H1 (cell line): ENCODE measurements around the gene SMYD3. TPM values are rescaled to one million over a fixed set of nuclear protein-coding genes. Genes with fewer than 3 reads are reported as not detected.
A peak's percentile ranks its signal among the peaks of the same experiment; 100 is the strongest.

Source experiments
- CTCF ChIA-PET: fragments of 300-600 bp; sonication (Branson Sonifier 250); formaldehyde crosslinking; loops from one replicate; lab custom pipeline; 2021; ENCODE audit not compliant: partially characterized antibody; lab: Charles Lee
- POLR2A ChIA-PET: fragments of 300-600 bp; sonication (Branson Sonifier 250); formaldehyde crosslinking; loops from one replicate; lab custom pipeline; 2021; ENCODE audit warnings: inconsistent platforms; ENCODE audit not compliant: partially characterized antibody; lab: Charles Lee
- DNase-seq, 2 experiments: peaks; one replicate each; pipeline versions ENCODE4 v3.0.0 to v3.0.0-alpha.2; 2010 to 2022; ENCODE audit warnings: low spot score in 2 of 2, low read depth in 1 of 2, mixed read lengths in 1 of 2
- FAIRE-seq: peaks from 2 replicates; lab custom pipeline; 2011; peaks lifted over from hg19 to GRCh38; lab: Jason Lieb, UNC
- H2AFZ ChIP-seq: 2 replicates; pipeline ENCODE4 v1.8.1; 2012; ENCODE audit warnings: low read length, inconsistent platforms
- H2AK5ac ChIP-seq: 2 replicates; pipeline ENCODE4 v1.6.1; 2013; ENCODE audit warnings: low read depth, low read length
- H2BK120ac ChIP-seq: replicated peaks from 2 replicates; pipeline ENCODE3; 2013; ENCODE audit warnings: low read depth, low read length, inconsistent platforms
- H2BK12ac ChIP-seq: 2 replicates; pipeline ENCODE4 v1.6.1; 2013; ENCODE audit warnings: low read depth, low read length
- H2BK15ac ChIP-seq: 2 replicates; pipeline ENCODE4 v1.6.1; 2013; ENCODE audit warnings: low read length
- H2BK20ac ChIP-seq: 2 replicates; pipeline ENCODE4 v1.6.1; 2013; ENCODE audit warnings: low read length
- H2BK5ac ChIP-seq: 2 replicates; pipeline ENCODE4 v1.6.1; 2013; ENCODE audit warnings: low read depth, low read length
- H3K14ac ChIP-seq: 2 replicates; pipeline ENCODE4 v1.6.1; 2013; ENCODE audit warnings: inconsistent platforms; ENCODE audit not compliant: insufficient read length
- H3K18ac ChIP-seq: 2 replicates; pipeline ENCODE4 v1.6.1; 2013; ENCODE audit warnings: low read length; ENCODE audit errors: extremely low read depth
- H3K23ac ChIP-seq: 2 replicates; pipeline ENCODE4 v1.6.1; 2013; ENCODE audit warnings: inconsistent platforms; ENCODE audit not compliant: insufficient read length
- H3K23me2 ChIP-seq: 2 replicates; pipeline ENCODE4 v1.6.1; 2013; ENCODE audit warnings: low read depth, low read length
- H3K27ac ChIP-seq: 2 replicates; pipeline ENCODE4 v1.6.1; 2011; ENCODE audit warnings: low read depth, low read length, inconsistent platforms
- H3K27me3 ChIP-seq, 4 experiments: replicated peaks in 1 of 4; 1 replicate in 1 of 4; 2 replicates in 3 of 4; pipeline versions ENCODE4 v1.6.1 to v1.8.1; 2011 to 2013; ENCODE audit warnings: low read length in 3 of 4, mild to moderate bottlenecking in 3 of 4, inconsistent platforms in 2 of 4, mixed read lengths in 2 of 4, moderate library complexity in 1 of 4; ENCODE audit not compliant: control insufficient read depth in 3 of 4, insufficient read depth in 3 of 4; ENCODE audit errors: extremely low read depth in 1 of 4
- H3K36me3 ChIP-seq, 4 experiments: 2 replicates each; pipeline versions ENCODE4 v1.6.1 to v1.8.1; 2011 to 2013; ENCODE audit warnings: mild to moderate bottlenecking in 4 of 4, low read length in 3 of 4, moderate library complexity in 2 of 4, control low read depth in 1 of 4, inconsistent platforms in 1 of 4; ENCODE audit not compliant: insufficient read depth in 4 of 4, control insufficient read depth in 2 of 4
- H3K4ac ChIP-seq: replicated peaks from 2 replicates; pipeline ENCODE3; 2013; ENCODE audit warnings: low read length, low read depth, mixed read lengths, inconsistent platforms; ENCODE audit not compliant: insufficient read length
- H3K4me1 ChIP-seq, 4 experiments: replicated peaks in 1 of 4; 1 replicate in 1 of 4; 2 replicates in 3 of 4; pipeline versions ENCODE4 v1.6.1 to v1.8.1; 2011 to 2013; ENCODE audit warnings: low read length in 3 of 4, inconsistent platforms in 2 of 4, mixed read lengths in 1 of 4; ENCODE audit not compliant: insufficient read depth in 4 of 4, control insufficient read depth in 3 of 4
- H3K4me2 ChIP-seq, 2 experiments: 2 replicates each; pipeline versions ENCODE4 v1.6.1 to v1.8.1; 2011 to 2013; ENCODE audit warnings: low read depth in 2 of 2, low read length in 2 of 2, control low read depth in 1 of 2, inconsistent platforms in 1 of 2, mild to moderate bottlenecking in 1 of 2; ENCODE audit not compliant: insufficient read depth in 1 of 2
- H3K4me3 ChIP-seq, 4 experiments: fragments of 200-600, 300-600 bp in 1 of 4; sonication (generic), shearing (Covaris generic), sonication (Bioruptor Twin) in 1 of 4; 2 replicates each; pipeline versions ENCODE4 v1.5.1 to v1.8.1; 2011 to 2016; ENCODE audit warnings: low read length in 4 of 4, low read depth in 3 of 4, control low read depth in 2 of 4, inconsistent platforms in 2 of 4, mild to moderate bottlenecking in 2 of 4, mixed read lengths in 1 of 4, moderate library complexity in 1 of 4; ENCODE audit not compliant: insufficient read depth in 2 of 4; ENCODE audit errors: extremely low read depth in 1 of 4
- H3K56ac ChIP-seq: replicated peaks from 2 replicates; pipeline ENCODE3; 2013; ENCODE audit warnings: low read depth, mild to moderate bottlenecking, mixed read lengths, low read length, inconsistent platforms; ENCODE audit not compliant: insufficient read length
- H3K79me1 ChIP-seq: 2 replicates; pipeline ENCODE4 v1.6.1; 2013; ENCODE audit warnings: low read depth, low read length, control low read depth
- H3K79me2 ChIP-seq, 2 experiments: 2 replicates each; pipeline versions ENCODE4 v1.6.1 to v1.8.1; 2012 to 2013; ENCODE audit warnings: low read length in 2 of 2, mild to moderate bottlenecking in 2 of 2, inconsistent platforms in 1 of 2; ENCODE audit not compliant: insufficient read depth in 2 of 2, control insufficient read depth in 1 of 2
- H3K9ac ChIP-seq, 4 experiments: replicated peaks in 1 of 4; 1 replicate in 1 of 4; 2 replicates in 3 of 4; pipeline versions ENCODE4 v1.6.1 to v1.8.1; 2011 to 2013; ENCODE audit warnings: low read depth in 3 of 4, low read length in 3 of 4, control low read depth in 2 of 4, mild to moderate bottlenecking in 2 of 4, moderate library complexity in 2 of 4, inconsistent platforms in 1 of 4; ENCODE audit errors: extremely low read depth in 1 of 4
- H3K9me3 ChIP-seq, 2 experiments: 2 replicates each; pipeline versions ENCODE4 v1.6.1 to v1.8.1; 2012 to 2013; ENCODE audit warnings: mild to moderate bottlenecking in 2 of 2, moderate library complexity in 2 of 2, control low read depth in 1 of 2, inconsistent platforms in 1 of 2, low read depth in 1 of 2, low read length in 1 of 2, mixed read lengths in 1 of 2; ENCODE audit not compliant: insufficient read depth in 2 of 2
- H4K20me1 ChIP-seq, 2 experiments: replicated peaks in 1 of 2; 2 replicates each; pipeline versions ENCODE3 to v1.8.1; 2011 to 2013; ENCODE audit warnings: inconsistent platforms in 2 of 2, low read length in 2 of 2, mild to moderate bottlenecking in 1 of 2; ENCODE audit not compliant: insufficient read depth in 2 of 2, control insufficient read depth in 1 of 2
- H4K5ac ChIP-seq: 2 replicates; pipeline ENCODE4 v1.6.1; 2013; ENCODE audit warnings: low read length, low read depth, mixed read lengths, inconsistent platforms; ENCODE audit not compliant: insufficient read length
- H4K8ac ChIP-seq: 2 replicates; pipeline ENCODE4 v1.8.0; 2013; ENCODE audit warnings: mild to moderate bottlenecking, moderate library complexity, low read length, inconsistent platforms; ENCODE audit not compliant: insufficient read depth; ENCODE audit errors: extremely low read depth
- H4K91ac ChIP-seq: replicated peaks from 2 replicates; pipeline ENCODE3; 2013; ENCODE audit warnings: low read length, mixed read lengths, inconsistent platforms; ENCODE audit not compliant: insufficient read length
- CTCF ChIP-seq, 3 experiments: IDR thresholded peaks; 1 replicate in 2 of 3; 2 replicates in 1 of 3; pipeline versions ENCODE4 v1.5.1 to v1.6.1; 2011; ENCODE audit warnings: low read length in 3 of 3, mild to moderate bottlenecking in 3 of 3, inconsistent platforms in 2 of 3, low read depth in 1 of 3, moderate library complexity in 1 of 3; ENCODE audit not compliant: insufficient read depth in 1 of 3; ENCODE audit errors: control extremely low read depth in 1 of 3
- MAFK ChIP-seq: IDR thresholded peaks from 2 replicates; pipeline ENCODE4 v1.6.1; 2012; ENCODE audit warnings: low read depth, mild to moderate bottlenecking, improper control_type of control experiment, low read length
- POU5F1 ChIP-seq: IDR thresholded peaks from 2 replicates; pipeline ENCODE4 v1.6.1; 2011; ENCODE audit warnings: low read depth, mild to moderate bottlenecking, low read length, moderate library complexity
- WGBS, 2 experiments: shearing (Covaris generic) in 1 of 2; methylation state at CpG; one replicate each; pipeline versions ENCODE4 v1.1.6 to v1.1.7; 2013 to 2015; ENCODE audit warnings: low lambda C conversion rate in 2 of 2, mixed read lengths in 2 of 2, inconsistent platforms in 1 of 2, low coverage in 1 of 2, missing lambda C conversion rate in 1 of 2; ENCODE audit not compliant: insufficient replicate concordance in 2 of 2, insufficient coverage in 1 of 2, insufficient read length in 1 of 2; ENCODE audit errors: extremely low coverage in 1 of 2, missing lambda C conversion rate in 1 of 2; 5-methylcytosine and 5-hydroxymethylcytosine counted together
- polyA plus RNA-seq, 7 experiments: library from polyadenylated mRNA; depleted of rRNA in 3 of 7; stranded (reverse) in 5 of 7; unstranded in 2 of 7; fragments of >200 nt in 5 of 7; fragments of 200-250 nt in 2 of 7; gene quantifications; 1 replicate in 5 of 7; 2 replicates in 1 of 7; 4 replicates in 1 of 7; pipeline versions ENCODE4 v1.2.1 to v1.2.3, GENCODE V29; 2011 to 2013; ENCODE audit warnings: missing spikeins in 2 of 7, mixed read lengths in 2 of 7
- total RNA-seq: library from RNA; stranded (reverse); fragmentation: NEBNext Ultra II Directional; extraction: Animal tissue kit (Norgen Biotek cat#: 25700); gene quantifications from 2 replicates; pipeline ENCODE4 v1.2.1, GENCODE V29; 2021

The SMYD3 gene
- total and polyA plus RNA-seq, 2 of the 8 experiments (the other 6 are each of a cell fraction or from before 2014, with no cell fraction given) = 17.3 to 25.4 TPM

GRCh38 chr1:246415028-246415427 is 92.1 kb downstream of the SMYD3 start:
- H2BK20ac ChIP-seq = no peak overlapping the region
- no peak overlapping the region for H3K9ac ChIP-seq
- no peaks in the 10 kb centered on the region for H3K36me3 ChIP-seq
- H3K27me3 ChIP-seq = no peaks in the 10 kb centered on the region
- FAIRE-seq (no peak), DNase-seq (no peak)
- H3K4me3 ChIP-seq = no peak overlapping the region
- H3K27ac ChIP-seq = no peak overlapping the region
- no peak overlapping the region for H2AFZ ChIP-seq
- H4K20me1 ChIP-seq = no peaks in the 10 kb centered on the region
- peaks cover 3 to 11% of the 10 kb centered on the region in 2 experiments; a peak in 2 of 4 replicates for H3K9me3 ChIP-seq
- no peak overlapping the region for H3K18ac ChIP-seq
- H3K56ac ChIP-seq = no peak overlapping the region
- POLR2A ChIA-PET = no interaction called here
- H4K5ac ChIP-seq = no peak overlapping the region
- no peak overlapping the region for H2BK12ac ChIP-seq
- H4K91ac ChIP-seq = no peak overlapping the region
- no peak overlapping the region for H3K14ac ChIP-seq
- no peak overlapping the region for H2BK5ac ChIP-seq
- no peak overlapping the region for H2BK15ac ChIP-seq
- H4K8ac ChIP-seq = no peak overlapping the region
- H3K4ac ChIP-seq = no peak overlapping the region
- H2BK120ac ChIP-seq = no peak overlapping the region
- 91% methylated on average over 2 of the region's 2 CpGs; no CpG with 5 or more reads in 1 of the 2 experiments for WGBS, 2 experiments
- 0 out of 7 replicates have a peak, but pooled peaks cover 0 to 2% (median 0%) of the 10 kb centered on the region in 4 experiments for H3K4me1 ChIP-seq
- H3K23me2 ChIP-seq = no peaks in the 10 kb centered on the region
- no peak overlapping the region for H3K23ac ChIP-seq
- H2AK5ac ChIP-seq = no peak overlapping the region
- no peak overlapping the region for H3K4me2 ChIP-seq
- TF ChIP-seq POU5F1 = no peak
- peak; percentile 40; the same call in 1 of the 2 replicates for TF ChIP-seq MAFK
- TF ChIP-seq CTCF (IDR thresholded peaks at IDR 0.05; ENCODE audit: control extremely low read depth in 1 of 3, insufficient read depth in 1 of 3, low read depth in 1 of 3, low read length in 3 of 3) = no peak
- TF ChIP-seq, all 59 proteins: peak for 1
- CTCF ChIA-PET = interaction anchor here (0.8 kb wide), 1 partner anchor 899 kb away, joined by 3 read pairs; no protein-coding TSS in a partner anchor
- Histone ChIP-seq H3K79me2 (no peaks in the 10 kb centered on the region), H3K79me1 (no peaks in the 10 kb centered on the region; the same call in 1 of the 2 replicates)
